Measurements from ENCODE around the gene CDK2AP2. TPM values are rescaled to one million over a fixed set of nuclear protein-coding genes. Genes with fewer than 3 reads are reported as not detected.

The CDK2AP2 gene
- total and polyA plus RNA-seq, 9 of the 15 experiments (the other 6 are each of a cell fraction or from before 2014, with no cell fraction given) = 4.4 to 47.4 (median 21.7) TPM

DNA sequence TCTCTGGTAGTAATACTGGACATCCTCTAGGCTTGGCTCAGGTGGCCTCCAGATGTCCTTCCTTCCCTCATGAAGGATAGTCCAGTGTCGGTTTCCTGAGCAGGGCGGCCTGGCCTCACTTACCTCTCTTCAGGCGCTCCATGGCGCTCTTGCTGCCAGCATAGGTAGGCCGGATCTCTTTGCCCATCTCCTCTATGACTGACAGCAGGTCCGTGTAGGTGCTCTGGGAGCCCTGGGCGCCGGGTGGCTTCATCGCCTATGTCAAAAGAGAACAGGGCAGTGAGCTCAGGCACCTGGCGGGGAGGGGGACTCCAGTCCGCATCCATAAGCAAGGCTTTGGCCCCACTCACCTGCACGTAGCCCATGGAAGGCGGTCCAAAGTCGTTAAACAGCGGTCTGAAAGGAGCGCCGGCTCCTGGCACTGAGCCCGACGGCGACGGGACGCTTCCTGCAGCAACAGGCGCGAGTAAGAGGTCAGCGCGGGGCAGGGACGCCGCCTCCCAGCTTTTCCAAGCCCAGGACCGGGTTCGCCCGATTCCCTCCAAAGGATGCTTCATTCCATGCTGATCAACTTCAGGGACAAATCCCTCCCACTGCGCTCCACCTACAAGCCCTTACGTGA, 609 bp downstream of the CDK2AP2 start (continued):
- TF ChIP-seq SAP30 (IDR thresholded peaks at IDR 0.05; ENCODE audit: borderline replicate concordance, insufficient read depth, low read depth, low read length, poor library complexity, severe bottlenecking) (no peak), GATA2 (CRISPR knock-in tag; IDR thresholded peaks at IDR 0.05) (0 out of 2 replicates have a peak, but pooled peaks have one; percentile 9), RCOR1 (IDR thresholded peaks at IDR 0.05; ENCODE audit: borderline replicate concordance in 1 of 2, low read depth in 2 of 2, low read length in 2 of 2) (no peak), RBM15 (IDR thresholded peaks at IDR 0.05; ENCODE audit: insufficient read depth, low read length) (no peak), CEBPB (tag; IDR thresholded peaks at IDR 0.05) (no peak), SPI1 (IDR thresholded peaks at IDR 0.05; ENCODE audit: borderline replicate concordance, low read depth, low read length) (no peak), SIN3A (IDR thresholded peaks at IDR 0.05; ENCODE audit: borderline replicate concordance in 2 of 2, control insufficient read depth in 1 of 2, low read depth in 2 of 2, low read length in 2 of 2) (0 out of 4 replicates have a peak, but pooled peaks of 1 of the 2 experiments have one; percentile 3)
- TF ChIP-seq, protein P1, sequence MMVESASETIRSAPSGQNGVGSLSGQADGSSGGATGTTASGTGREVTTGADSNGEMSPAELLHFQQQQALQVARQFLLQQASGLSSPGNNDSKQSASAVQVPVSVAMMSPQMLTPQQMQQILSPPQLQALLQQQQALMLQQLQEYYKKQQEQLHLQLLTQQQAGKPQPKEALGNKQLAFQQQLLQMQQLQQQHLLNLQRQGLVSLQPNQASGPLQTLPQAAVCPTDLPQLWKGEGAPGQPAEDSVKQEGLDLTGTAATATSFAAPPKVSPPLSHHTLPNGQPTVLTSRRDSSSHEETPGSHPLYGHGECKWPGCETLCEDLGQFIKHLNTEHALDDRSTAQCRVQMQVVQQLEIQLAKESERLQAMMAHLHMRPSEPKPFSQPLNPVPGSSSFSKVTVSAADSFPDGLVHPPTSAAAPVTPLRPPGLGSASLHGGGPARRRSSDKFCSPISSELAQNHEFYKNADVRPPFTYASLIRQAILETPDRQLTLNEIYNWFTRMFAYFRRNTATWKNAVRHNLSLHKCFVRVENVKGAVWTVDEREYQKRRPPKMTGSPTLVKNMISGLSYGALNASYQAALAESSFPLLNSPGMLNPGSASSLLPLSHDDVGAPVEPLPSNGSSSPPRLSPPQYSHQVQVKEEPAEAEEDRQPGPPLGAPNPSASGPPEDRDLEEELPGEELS (CRISPR knock-in tag; IDR thresholded peaks at IDR 0.05; ENCODE audit: borderline replicate concordance) = no peak
- TF ChIP-seq, protein P2, sequence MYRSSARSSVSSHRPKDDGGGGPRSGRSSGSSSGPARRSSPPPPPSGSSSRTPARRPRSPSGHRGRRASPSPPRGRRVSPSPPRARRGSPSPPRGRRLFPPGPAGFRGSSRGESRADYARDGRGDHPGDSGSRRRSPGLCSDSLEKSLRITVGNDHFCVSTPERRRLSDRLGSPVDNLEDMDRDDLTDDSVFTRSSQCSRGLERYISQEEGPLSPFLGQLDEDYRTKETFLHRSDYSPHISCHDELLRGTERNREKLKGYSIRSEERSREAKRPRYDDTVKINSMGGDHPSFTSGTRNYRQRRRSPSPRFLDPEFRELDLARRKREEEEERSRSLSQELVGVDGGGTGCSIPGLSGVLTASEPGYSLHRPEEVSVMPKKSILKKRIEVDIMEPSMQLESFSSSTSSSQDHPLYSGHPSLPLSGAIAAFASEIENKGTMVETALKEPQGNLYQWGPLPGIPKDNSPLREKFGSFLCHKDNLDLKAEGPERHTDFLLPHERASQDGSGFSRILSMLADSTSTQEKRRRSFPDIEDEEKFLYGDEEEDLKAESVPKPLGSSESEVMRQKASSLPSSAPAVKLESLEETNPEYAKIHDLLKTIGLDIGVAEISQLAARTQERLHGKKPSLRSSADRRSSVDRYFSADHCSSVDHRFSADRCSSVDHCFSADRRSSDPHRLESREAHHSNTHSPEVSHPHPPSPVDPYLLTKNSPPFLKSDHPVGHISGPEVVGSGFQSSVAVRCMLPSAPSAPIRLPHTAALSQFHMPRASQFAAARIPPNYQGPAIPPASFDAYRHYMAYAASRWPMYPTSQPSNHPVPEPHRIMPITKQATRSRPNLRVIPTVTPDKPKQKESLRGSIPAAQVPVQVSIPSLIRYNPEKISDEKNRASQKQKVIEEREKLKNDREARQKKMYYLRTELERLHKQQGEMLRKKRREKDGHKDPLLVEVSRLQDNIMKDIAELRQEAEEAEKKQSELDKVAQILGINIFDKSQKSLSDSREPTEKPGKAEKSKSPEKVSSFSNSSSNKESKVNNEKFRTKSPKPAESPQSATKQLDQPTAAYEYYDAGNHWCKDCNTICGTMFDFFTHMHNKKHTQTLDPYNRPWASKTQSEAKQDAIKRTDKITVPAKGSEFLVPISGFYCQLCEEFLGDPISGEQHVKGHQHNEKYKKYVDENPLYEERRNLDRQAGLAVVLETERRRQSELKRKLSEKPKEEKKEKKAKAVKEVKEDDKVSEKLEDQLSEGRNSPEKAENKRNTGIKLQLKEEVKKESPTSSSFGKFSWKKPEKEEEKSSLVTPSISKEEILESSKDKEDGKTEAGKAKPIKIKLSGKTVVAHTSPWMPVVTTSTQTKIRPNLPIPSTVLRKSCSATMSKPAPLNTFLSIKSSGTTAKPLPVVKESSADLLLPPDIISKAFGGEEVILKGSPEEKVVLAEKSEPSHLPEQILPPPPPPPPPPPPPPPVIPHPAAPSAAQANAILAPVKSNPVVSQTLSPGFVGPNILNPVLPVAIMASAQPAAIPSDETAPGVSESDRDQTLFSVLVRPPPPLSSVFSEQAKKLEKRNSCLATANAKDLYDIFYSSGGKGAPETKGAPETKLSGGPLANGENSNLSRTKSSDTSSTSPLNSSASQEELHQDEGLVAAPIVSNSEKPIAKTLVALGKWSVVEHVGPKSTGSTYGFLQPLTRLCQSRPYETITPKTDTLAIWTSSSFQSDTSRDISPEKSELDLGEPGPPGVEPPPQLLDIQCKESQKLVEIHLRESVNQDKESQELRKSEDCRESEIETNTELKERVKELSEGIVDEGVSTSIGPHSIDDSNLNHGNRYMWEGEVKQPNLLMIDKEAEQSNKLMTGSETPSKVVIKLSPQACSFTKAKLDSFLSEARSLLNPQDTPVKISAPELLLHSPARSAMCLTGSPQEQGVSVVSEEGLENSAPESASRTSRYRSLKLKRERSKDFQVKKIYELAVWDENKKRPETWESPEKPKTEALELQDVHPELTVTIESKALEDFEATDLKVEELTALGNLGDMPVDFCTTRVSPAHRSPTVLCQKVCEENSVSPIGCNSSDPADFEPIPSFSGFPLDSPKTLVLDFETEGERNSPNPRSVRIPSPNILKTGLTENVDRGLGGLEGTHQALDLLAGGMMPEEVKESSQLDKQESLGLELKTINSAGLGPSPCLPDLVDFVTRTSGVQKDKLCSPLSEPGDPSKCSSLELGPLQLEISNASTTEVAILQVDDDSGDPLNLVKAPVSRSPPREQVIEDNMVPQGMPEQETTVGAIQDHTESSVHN (IDR thresholded peaks at IDR 0.05; ENCODE audit: borderline replicate concordance in 1 of 2, low read depth in 1 of 2) = no peak
- TF ChIP-seq, protein P3, sequence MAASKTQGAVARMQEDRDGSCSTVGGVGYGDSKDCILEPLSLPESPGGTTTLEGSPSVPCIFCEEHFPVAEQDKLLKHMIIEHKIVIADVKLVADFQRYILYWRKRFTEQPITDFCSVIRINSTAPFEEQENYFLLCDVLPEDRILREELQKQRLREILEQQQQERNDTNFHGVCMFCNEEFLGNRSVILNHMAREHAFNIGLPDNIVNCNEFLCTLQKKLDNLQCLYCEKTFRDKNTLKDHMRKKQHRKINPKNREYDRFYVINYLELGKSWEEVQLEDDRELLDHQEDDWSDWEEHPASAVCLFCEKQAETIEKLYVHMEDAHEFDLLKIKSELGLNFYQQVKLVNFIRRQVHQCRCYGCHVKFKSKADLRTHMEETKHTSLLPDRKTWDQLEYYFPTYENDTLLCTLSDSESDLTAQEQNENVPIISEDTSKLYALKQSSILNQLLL (CRISPR knock-in tag; IDR thresholded peaks at IDR 0.05; ENCODE audit: borderline replicate concordance) = no peak
- TF ChIP-seq, protein P4, sequence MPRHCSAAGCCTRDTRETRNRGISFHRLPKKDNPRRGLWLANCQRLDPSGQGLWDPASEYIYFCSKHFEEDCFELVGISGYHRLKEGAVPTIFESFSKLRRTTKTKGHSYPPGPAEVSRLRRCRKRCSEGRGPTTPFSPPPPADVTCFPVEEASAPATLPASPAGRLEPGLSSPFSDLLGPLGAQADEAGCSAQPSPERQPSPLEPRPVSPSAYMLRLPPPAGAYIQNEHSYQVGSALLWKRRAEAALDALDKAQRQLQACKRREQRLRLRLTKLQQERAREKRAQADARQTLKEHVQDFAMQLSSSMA (CRISPR knock-in tag; IDR thresholded peaks at IDR 0.05) = no peak
